AML-193 (cell line): ENCODE results near the gene LRATD1.
"Not testable (repeated sequence)": the region's sequence is repeated elsewhere in the genome, so short reads cannot be mapped to it uniquely, and the experiment has no call there.

Experiments used
- DNase-seq, 2 experiments: peaks; one replicate each; lab custom pipeline; 2025; lab: John Stamatoyannopoulos, UW

The LRATD1 gene

GRCh38 chr2:14632133-14632936, at the start of gene LRATD1:
Gene LRATD1, plus strand, starts transcription at chr2:14632717. Its CDS starts 1,263 bp downstream, at chr2:14633980.
- DNase-seq, result no peak

GRCh38 chr2:14583059-14583458, 49.5 kb upstream of the LRATD1 start:
- DNase-seq, result no peak

DNA sequence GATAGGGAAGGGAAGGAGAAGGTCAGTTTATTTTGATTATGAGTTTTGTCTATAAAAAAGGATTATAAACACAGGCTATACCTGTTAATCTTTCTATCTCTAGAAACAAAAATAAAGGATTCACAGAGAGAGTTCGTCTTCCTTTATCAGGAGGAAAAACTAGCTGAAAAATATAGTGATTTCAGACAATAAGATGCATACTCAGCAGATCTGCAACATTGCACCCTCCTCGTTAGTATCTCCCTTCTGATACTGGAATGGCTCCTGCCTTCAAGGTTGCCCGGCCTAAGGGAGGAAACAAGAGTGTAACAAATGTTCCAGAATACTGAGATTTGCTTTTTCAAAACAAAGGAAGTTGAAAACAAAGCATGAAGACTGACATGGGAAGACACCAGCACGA, 48.7 kb upstream of the LRATD1 start:
- no peak for DNase-seq

GRCh38 chr2:14587119-14587518, 45.4 kb upstream of the LRATD1 start:
- no peak for DNase-seq

DNA sequence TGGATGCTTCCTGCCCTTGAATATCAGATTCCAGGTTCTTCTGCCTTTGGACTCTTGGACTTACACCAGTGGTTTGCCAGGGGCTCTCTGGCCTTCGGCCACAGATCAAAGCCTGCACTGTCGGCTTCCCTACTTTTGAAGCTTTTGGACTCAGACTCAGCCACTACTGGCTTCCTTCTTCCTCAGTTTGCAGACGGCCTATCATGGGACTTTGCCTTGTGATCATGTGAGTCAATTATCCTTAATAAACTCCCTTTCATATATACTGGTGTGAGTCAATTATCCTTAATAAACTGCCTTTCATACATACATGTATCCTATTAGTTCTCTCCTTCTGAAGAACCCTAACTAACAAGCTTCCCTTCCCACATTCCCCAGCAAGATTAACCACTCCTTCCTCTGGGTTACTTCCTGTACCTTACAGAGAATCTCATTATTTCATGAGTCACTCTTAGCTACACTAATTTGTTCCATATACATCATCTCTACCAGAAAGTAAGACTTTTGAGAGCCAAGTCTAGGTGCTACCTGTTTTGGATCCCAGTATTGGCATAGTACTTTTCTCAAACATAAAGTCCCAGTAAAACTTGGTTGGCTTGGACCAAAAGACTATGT, 31.3 kb upstream of the LRATD1 start:
- no peak for DNase-seq

DNA sequence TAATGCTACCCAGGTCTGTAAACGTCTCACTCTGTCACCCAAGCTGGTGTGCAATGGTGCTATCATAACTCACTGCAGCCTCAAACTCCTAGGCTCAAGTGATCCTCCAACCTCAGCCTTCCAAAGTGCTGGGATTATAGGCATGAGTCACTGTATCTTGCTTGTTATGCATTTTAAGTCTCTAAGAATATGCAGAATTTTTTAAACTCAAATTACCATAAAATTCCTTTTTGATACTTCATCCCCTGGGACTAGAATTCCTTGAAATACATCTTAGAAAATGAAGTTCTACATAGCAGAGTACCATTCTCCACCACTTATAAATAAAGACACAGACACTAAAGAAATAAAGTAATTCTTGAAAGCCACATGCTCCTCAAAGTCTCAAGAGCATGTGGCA, 30.2 kb upstream of the LRATD1 start:
- no peak for DNase-seq

GRCh38 chr2:14603676-14604075, 28.8 kb upstream of the LRATD1 start:
- DNase-seq, result no peak

DNA sequence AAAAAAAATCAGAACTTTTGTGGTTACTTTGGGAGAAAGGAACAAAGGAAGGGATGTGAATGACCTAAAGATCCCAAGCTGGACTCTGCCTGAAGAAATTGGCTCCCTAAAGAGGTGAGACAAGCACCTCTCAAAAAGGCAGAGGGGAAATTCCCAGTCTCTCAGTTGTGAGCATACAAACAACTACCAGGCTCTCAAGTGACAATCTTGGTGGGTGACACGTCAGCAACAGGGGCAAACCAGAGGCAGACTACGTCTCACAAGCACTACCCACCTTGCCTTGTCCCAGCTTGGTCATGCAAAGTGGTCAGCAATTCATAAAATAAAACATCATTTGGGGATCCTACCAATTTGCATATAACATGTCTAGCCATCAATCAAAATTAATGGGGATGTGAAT, 24.3 kb upstream of the LRATD1 start:
- no peak for DNase-seq

GRCh38 chr2:14614017-14614416, 18.5 kb upstream of the LRATD1 start:
- no peak for DNase-seq

- no peak for DNase-seq
Observed at GRCh38 chr2:14615121-14615520, 17.4 kb upstream of the LRATD1 start.

DNA sequence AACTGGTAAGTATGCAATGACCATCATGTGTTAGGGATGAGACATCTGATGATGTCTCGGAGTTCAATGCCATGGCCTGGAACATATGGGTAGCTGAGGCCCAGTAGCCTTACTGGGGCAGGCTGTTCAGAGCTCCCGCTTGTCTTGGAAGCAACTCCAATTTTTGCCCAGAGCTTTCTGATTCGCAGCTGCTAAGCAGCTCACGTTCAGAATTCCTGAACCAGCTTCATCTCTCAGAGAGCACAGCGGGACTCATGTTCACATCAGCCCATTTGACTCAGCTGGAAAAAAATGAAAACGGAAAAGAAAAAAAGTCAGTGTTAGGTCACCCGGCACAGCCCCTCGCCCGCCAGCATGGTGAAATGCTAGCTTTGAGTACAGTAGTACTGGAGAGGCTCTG, 16.8 kb upstream of the LRATD1 start:
- no peak for DNase-seq

GRCh38 chr2:14616342-14616741, 16.2 kb upstream of the LRATD1 start:
- no peak for DNase-seq

GRCh38 chr2:14616950-14617349, 15.6 kb upstream of the LRATD1 start:
- no peak for DNase-seq

- DNase-seq, result no peak
Observed at GRCh38 chr2:14619441-14619840, 13.1 kb upstream of the LRATD1 start.

GRCh38 chr2:14621114-14621513, 11.4 kb upstream of the LRATD1 start:
- no peak for DNase-seq

- DNase-seq, result no peak
Observed at GRCh38 chr2:14621906-14622549, 10.5 kb upstream of the LRATD1 start.

GRCh38 chr2:14622550-14622939, 10.0 kb upstream of the LRATD1 start:
- not testable (repeated sequence) for DNase-seq

GRCh38 chr2:14623237-14623636, 9.3 kb upstream of the LRATD1 start:
- no peak for DNase-seq

DNA sequence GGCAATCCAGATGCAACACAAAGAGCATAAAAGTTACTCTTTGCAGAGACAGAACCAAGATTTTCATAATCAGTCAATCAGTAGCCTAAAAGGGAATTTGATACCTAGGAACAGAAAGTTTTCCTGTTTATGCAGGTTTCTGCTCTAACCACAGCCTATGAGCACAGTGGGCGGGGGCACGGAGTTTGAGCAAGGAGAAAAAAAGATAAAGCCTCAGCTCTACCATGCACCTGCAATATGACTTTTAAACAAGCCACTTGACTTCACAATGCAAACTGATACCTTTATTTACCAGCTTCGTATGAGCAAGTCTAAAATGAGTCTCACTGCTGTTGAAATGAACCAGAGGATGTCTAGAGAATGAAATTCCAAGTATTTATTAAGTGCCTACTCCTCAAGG, 5.6 kb upstream of the LRATD1 start:
- DNase-seq, result no peak

- no peak for DNase-seq
Observed at GRCh38 chr2:14628901-14629300, 3.6 kb upstream of the LRATD1 start.

GRCh38 chr2:14631406-14632040, 994 bp upstream of the LRATD1 start:
- DNase-seq, result no peak

DNA sequence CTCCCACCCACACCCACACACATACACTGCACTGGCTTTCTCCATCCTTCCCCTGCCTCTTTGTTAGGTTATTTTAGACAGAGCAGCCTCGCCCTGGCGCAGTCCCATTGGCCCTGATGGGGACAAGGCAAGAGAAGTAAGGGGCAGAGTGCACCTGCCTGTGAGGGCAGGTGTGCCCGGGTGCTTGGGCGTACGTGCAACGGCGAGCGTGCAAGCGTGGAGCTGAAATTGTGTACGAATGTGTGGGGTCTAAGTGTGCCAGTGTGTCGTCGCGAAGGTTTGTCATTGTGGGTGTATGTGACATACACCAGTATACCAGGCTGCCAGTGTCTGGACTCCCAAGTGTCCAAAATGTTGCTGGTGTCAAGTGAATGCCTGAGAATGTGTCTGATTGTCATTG, 544 bp downstream of the LRATD1 start:
- DNase-seq, result no peak
